ENCODE results near the gene NAA10.

Gene NAA10

GRCh38 chrX:153953342-153953830, 18.5 kb upstream of the NAA10 start:
- TF ChIP-seq CTCF (IDR thresholded peaks at IDR 0.05), result peak; percentile 100
- no peak overlapping the region for H3K27ac Mint-ChIP-seq

GRCh38 chrX:153952373-153953026, 17.7 kb upstream of the NAA10 start:
- Mint-ChIP-seq H3K4me1 (peaks cover 44% of the 10 kb centered on the region), H3K27ac (no peak overlapping the region), H3K27me3 (ENCODE audit: low read depth, poor library complexity) (peaks cover under 1% of the 10 kb centered on the region), H3K9me3 (no peaks in the 10 kb centered on the region), H3K4me3 (no peak overlapping the region), H3K36me3 (ENCODE audit: low read depth) (peaks cover 57% of the 10 kb centered on the region)
- no peak for TF ChIP-seq CTCF (IDR thresholded peaks at IDR 0.05)
- DNase-seq, result no peak

More at GRCh38 chrX:153953342-153953830, 18.5 kb upstream of the NAA10 start:
- peak; percentile 90 for DNase-seq
- no peaks in the 10 kb centered on the region for H3K9me3 Mint-ChIP-seq
- peaks cover 50% of the 10 kb centered on the region for H3K36me3 Mint-ChIP-seq (ENCODE audit: low read depth)
- H3K4me3 Mint-ChIP-seq, result no peak overlapping the region
- peaks cover 36% of the 10 kb centered on the region for H3K4me1 Mint-ChIP-seq
- no peaks in the 10 kb centered on the region for H3K27me3 Mint-ChIP-seq (ENCODE audit: low read depth, poor library complexity)

- no peak overlapping the region for H3K4me3 Mint-ChIP-seq
- peaks cover 48% of the 10 kb centered on the region for H3K4me1 Mint-ChIP-seq
- no peak for DNase-seq
- no peaks in the 10 kb centered on the region for H3K9me3 Mint-ChIP-seq
- no peak for TF ChIP-seq CTCF (IDR thresholded peaks at IDR 0.05)
- peaks cover 60% of the 10 kb centered on the region for H3K36me3 Mint-ChIP-seq (ENCODE audit: low read depth)
- peaks cover 3% of the 10 kb centered on the region for H3K27me3 Mint-ChIP-seq (ENCODE audit: low read depth, poor library complexity)
- no peak overlapping the region for H3K27ac Mint-ChIP-seq
Measured at GRCh38 chrX:153951683-153952372, 17.0 kb upstream of the NAA10 start.

- TF ChIP-seq CTCF (IDR thresholded peaks at IDR 0.05), result no peak
- H3K27ac Mint-ChIP-seq, result peak overlapping the region; percentile 64
- H3K4me3 Mint-ChIP-seq, result peak overlapping the region; percentile 45
Measured at GRCh38 chrX:153950127-153950526, 15.3 kb upstream of the NAA10 start.

GRCh38 chrX:153948847-153949805, 14.3 kb upstream of the NAA10 start:
- Mint-ChIP-seq H3K4me1 (peaks cover 53% of the 10 kb centered on the region), H3K27me3 (ENCODE audit: low read depth, poor library complexity) (peaks cover 3% of the 10 kb centered on the region), H3K9me3 (no peaks in the 10 kb centered on the region), H3K36me3 (ENCODE audit: low read depth) (peaks cover 50% of the 10 kb centered on the region), H3K27ac (peak overlapping the region; percentile 98), H3K4me3 (no peak overlapping the region)
- DNase-seq, result no peak
- TF ChIP-seq CTCF (IDR thresholded peaks at IDR 0.05), result no peak

More at GRCh38 chrX:153950127-153950526, 15.3 kb upstream of the NAA10 start:
- no peaks in the 10 kb centered on the region for H3K9me3 Mint-ChIP-seq
- H3K27me3 Mint-ChIP-seq (ENCODE audit: low read depth, poor library complexity), result peaks cover 3% of the 10 kb centered on the region
- H3K4me1 Mint-ChIP-seq, result peaks cover 48% of the 10 kb centered on the region
- no peak for DNase-seq
- peaks cover 54% of the 10 kb centered on the region for H3K36me3 Mint-ChIP-seq (ENCODE audit: low read depth)
